HL-60 (cell line): ENCODE data around the gene CCL27.
A peak's percentile ranks its signal among the peaks of the same experiment; 100 is the strongest.

Experiments used
- DNase-seq, 2 experiments: peaks; one replicate each; pipeline ENCODE4 v3.0.0-alpha.2; 2010 to 2020; ENCODE audit warnings: low read depth in 1 of 2, low spot score in 1 of 2
- H3K27ac ChIP-seq: fragments of 250-450 bp; sonication (Bioruptor Pico); replicated peaks from 2 replicates; pipeline ENCODE4 v1.5.1; 2020; ENCODE audit warnings: mild to moderate bottlenecking, moderate library complexity
- H3K27me3 ChIP-seq: fragments of 250-450 bp; sonication (Bioruptor Pico); 2 replicates; pipeline ENCODE4 v1.5.1; 2021; ENCODE audit warnings: mild to moderate bottlenecking, moderate library complexity; ENCODE audit not compliant: insufficient read depth, poor library complexity, severe bottlenecking
- H3K4me3 ChIP-seq: replicated peaks from 2 replicates; pipeline ENCODE4 v1.5.1; 2011; ENCODE audit warnings: mild to moderate bottlenecking, control low read depth, low read length; ENCODE audit not compliant: insufficient read depth
- GABPA ChIP-seq: IDR thresholded peaks from 2 replicates; pipeline ENCODE4 v1.6.1; 2012; ENCODE audit warnings: low read depth
- POLR2AphosphoS5 ChIP-seq: IDR thresholded peaks from 2 replicates; pipeline ENCODE4 v1.6.1; 2012; ENCODE audit warnings: low read depth
- SPI1 ChIP-seq: IDR thresholded peaks from 2 replicates; pipeline ENCODE4 v1.6.1; 2012; ENCODE audit warnings: low read depth, mild to moderate bottlenecking, borderline replicate concordance
- TF ChIP-seq, protein P1 (sequence below): IDR thresholded peaks from 2 replicates; pipeline ENCODE4 v1.6.1; 2012; ENCODE audit warnings: low read depth; ENCODE audit not compliant: insufficient replicate concordance
- TF ChIP-seq, protein P2 (sequence below): IDR thresholded peaks from one replicate; pipeline ENCODE4 v1.5.1; 2011; ENCODE audit warnings: low read length, control low read depth, inconsistent platforms; ENCODE audit not compliant: insufficient read depth

Gene CCL27

DNA sequence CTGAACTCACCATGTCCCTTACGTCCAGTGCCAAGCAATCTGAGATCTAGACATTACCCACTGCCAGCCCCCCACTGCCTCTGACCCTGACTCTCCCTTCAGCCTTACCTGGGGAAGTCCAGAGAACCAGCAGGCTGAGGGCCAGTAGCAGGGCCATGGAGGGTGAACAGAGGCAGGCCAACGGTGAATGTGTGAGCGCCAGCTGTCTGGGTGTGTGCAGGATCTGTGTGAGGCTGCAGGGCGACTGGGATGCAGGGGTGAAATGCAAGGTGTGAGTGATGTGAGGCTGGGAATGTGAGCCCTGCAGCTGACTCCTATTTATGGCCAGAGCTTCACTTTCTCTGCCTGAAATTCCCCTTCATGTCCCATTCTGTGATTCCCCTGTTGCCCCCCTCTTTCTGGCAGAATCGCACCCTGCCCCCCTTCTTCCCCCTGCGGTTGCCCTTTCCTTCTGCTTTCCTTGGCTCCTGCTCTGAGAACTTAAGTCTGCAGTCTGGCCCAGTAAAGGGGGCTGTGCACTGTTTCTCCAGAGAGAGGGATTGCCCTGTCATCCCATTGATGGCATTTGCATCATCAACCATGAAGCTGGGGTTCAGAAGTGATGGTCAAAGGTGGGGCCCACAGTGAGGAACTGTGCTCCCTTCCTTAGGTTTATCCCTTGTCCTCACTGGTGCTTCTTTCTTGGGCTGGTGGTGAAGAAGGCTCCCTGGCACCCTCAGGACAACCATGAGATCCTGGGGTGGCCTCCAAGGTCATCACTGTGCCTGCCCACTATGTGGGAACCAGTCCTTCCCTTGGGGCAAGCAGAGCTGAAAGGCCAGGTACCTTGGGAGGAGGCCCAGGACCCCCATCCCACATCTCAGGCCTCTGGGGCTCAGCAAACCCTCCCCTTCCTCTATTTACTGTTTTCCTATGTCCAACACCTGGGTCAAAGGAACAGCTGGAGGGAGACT, 28.8 kb upstream of the CCL27 start, which contains the start of gene CCL19:
Gene CCL19, minus strand, starts transcription at position 294 of the 953 bp plus-strand sequence. Its CDS starts 137 bp downstream, at position 157.
- DNase-seq, result peak in 1 of 2 experiments; percentile 13
- TF ChIP-seq POLR2AphosphoS5 (no peak), SPI1 (no peak)
- TF ChIP-seq, protein P1, sequence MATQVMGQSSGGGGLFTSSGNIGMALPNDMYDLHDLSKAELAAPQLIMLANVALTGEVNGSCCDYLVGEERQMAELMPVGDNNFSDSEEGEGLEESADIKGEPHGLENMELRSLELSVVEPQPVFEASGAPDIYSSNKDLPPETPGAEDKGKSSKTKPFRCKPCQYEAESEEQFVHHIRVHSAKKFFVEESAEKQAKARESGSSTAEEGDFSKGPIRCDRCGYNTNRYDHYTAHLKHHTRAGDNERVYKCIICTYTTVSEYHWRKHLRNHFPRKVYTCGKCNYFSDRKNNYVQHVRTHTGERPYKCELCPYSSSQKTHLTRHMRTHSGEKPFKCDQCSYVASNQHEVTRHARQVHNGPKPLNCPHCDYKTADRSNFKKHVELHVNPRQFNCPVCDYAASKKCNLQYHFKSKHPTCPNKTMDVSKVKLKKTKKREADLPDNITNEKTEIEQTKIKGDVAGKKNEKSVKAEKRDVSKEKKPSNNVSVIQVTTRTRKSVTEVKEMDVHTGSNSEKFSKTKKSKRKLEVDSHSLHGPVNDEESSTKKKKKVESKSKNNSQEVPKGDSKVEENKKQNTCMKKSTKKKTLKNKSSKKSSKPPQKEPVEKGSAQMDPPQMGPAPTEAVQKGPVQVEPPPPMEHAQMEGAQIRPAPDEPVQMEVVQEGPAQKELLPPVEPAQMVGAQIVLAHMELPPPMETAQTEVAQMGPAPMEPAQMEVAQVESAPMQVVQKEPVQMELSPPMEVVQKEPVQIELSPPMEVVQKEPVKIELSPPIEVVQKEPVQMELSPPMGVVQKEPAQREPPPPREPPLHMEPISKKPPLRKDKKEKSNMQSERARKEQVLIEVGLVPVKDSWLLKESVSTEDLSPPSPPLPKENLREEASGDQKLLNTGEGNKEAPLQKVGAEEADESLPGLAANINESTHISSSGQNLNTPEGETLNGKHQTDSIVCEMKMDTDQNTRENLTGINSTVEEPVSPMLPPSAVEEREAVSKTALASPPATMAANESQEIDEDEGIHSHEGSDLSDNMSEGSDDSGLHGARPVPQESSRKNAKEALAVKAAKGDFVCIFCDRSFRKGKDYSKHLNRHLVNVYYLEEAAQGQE, result no peak
- Histone ChIP-seq H3K4me3 (no peak within 1 kb of the TSS), H3K27me3 (no peaks in the 10 kb centered on the region), H3K27ac (no peak within 1 kb of the TSS)

DNA sequence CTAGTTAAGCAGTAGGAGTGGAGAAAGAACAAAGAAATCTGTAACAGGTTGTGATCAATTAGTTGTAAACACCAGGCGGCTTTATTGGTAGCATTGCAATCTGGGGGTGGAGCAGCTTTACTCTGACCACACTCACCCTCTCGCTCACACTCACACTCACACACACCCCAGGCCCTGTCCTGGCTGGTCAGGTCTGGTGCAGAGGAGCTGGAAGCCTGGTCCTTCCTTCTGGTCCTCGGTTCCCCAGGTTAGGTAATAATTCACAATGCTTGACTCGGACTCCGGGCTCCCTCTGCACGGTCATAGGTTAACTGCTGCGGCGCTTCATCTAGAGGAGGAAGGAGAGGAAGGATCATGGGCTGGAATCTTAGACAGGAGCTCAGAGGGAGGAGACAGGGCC, 27.1 kb upstream of the CCL27 start:
- no peak overlapping the region for H3K4me3 ChIP-seq

DNA sequence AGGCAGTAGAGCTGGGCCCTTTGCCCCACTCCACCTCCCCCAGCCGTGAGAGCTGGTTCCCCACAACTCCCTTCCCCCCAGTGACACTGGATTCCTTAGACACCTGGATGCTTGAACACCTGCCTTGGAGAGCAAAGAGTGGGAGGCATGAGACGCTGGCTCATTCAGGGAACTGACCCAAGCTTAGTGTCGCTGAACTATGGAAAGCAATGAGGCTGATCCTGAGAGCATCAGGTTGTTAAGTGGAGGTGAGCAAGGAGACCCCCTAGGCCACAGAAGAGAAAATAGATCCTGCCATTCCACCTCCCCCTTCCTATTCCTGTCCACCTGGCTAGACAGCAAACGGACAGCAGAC, 26.6 kb upstream of the CCL27 start:
- H3K4me3 ChIP-seq, result no peak overlapping the region
- no peak for DNase-seq
- no peak for TF ChIP-seq GABPA
- H3K27ac ChIP-seq, result no peak overlapping the region
- no peaks in the 10 kb centered on the region for H3K27me3 ChIP-seq

More for the DNA sequence above, 27.1 kb upstream of the CCL27 start:
- Histone ChIP-seq H3K27me3 (no peaks in the 10 kb centered on the region), H3K27ac (no peak overlapping the region)
- no peak for DNase-seq
- TF ChIP-seq SPI1 (no peak), POLR2AphosphoS5 (no peak), GABPA (no peak)
- TF ChIP-seq, protein P2, sequence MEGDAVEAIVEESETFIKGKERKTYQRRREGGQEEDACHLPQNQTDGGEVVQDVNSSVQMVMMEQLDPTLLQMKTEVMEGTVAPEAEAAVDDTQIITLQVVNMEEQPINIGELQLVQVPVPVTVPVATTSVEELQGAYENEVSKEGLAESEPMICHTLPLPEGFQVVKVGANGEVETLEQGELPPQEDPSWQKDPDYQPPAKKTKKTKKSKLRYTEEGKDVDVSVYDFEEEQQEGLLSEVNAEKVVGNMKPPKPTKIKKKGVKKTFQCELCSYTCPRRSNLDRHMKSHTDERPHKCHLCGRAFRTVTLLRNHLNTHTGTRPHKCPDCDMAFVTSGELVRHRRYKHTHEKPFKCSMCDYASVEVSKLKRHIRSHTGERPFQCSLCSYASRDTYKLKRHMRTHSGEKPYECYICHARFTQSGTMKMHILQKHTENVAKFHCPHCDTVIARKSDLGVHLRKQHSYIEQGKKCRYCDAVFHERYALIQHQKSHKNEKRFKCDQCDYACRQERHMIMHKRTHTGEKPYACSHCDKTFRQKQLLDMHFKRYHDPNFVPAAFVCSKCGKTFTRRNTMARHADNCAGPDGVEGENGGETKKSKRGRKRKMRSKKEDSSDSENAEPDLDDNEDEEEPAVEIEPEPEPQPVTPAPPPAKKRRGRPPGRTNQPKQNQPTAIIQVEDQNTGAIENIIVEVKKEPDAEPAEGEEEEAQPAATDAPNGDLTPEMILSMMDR, result no peak
- TF ChIP-seq, protein P1, result no peak

DNA sequence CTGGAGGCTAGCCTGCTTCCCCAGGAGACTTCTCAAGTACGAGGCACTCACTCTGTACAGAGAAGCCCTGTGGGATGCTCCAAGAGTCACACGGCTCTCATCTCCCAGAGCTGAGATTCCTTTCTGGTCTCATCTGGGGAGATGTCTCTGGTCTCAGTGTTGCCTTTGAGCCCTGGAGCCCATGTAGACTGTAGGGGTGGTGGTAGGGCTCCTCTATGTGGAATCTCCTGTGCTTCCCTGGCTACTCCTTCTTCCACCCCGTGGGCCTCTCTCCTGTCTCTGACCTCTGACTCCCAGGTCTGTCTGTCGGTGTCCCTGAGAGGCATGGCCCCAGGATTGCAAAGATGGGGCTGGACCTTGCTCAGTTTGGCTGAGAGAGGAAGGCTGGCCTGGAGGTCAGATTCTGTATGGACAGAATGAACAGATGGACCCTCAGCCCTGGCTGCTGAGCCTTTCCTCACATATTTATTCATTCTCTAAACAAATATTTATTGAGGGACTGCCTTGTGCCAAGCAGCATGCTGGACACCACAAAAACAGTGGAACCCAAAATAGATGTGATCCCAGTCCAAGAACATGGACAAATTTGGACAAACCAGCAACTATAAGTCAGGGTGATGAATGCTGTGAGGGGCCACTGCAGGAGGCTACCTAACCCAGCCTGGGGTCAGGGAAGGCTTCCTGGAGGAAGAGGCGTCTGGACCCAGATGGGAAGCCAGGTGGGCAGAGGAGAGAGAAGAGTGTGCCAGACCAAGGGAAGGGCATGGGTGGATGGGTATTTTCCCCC, 26.1 kb upstream of the CCL27 start:
- Histone ChIP-seq H3K27ac (no peak overlapping the region), H3K4me3 (no peak overlapping the region), H3K27me3 (no peaks in the 10 kb centered on the region)
- TF ChIP-seq, protein P1, result no peak
- TF ChIP-seq GABPA, result no peak
- TF ChIP-seq POLR2AphosphoS5, result no peak
- no peak for TF ChIP-seq SPI1
- TF ChIP-seq, protein P2, result no peak
- no peak for DNase-seq
